IgD-negative memory B cell (primary cell): Measurements from ENCODE around the gene EFEMP2. TPM values are rescaled to one million over a fixed set of nuclear protein-coding genes. Genes with fewer than 3 reads are reported as not detected.
A peak's percentile ranks its signal among the peaks of the same experiment; 100 is the strongest.

Experiments used
- H3K27ac Mint-ChIP-seq, 3 donors: one replicate each; pipeline ENCODE4 v1.8.0; 2020 to 2022; ENCODE audit warnings: mild to moderate bottlenecking in 3 of 3, mixed read lengths in 3 of 3, moderate library complexity in 1 of 3
- H3K27me3 Mint-ChIP-seq: one replicate; pipeline ENCODE4 v1.8.0; 2021; ENCODE audit warnings: mixed read lengths
- H3K36me3 Mint-ChIP-seq: one replicate; pipeline ENCODE4 v1.8.0; 2020; ENCODE audit warnings: mild to moderate bottlenecking, mixed read lengths
- H3K4me1 Mint-ChIP-seq, 3 donors: one replicate each; pipeline ENCODE4 v1.8.0; 2020 to 2022; ENCODE audit warnings: mixed read lengths in 3 of 3, mild to moderate bottlenecking in 1 of 3
- H3K4me3 Mint-ChIP-seq, 4 donors: one replicate each; pipeline ENCODE4 v1.8.0; 2020 to 2022; ENCODE audit warnings: mild to moderate bottlenecking in 4 of 4, mixed read lengths in 4 of 4, moderate library complexity in 3 of 4
- H3K9me3 Mint-ChIP-seq, 3 donors: one replicate each; pipeline ENCODE4 v1.8.0; 2020 to 2021; ENCODE audit warnings: mixed read lengths in 3 of 3, mild to moderate bottlenecking in 1 of 3
- polyA plus RNA-seq: library from polyadenylated mRNA; unstranded; fragments of 300-500 nt; fragmentation: Illumina TruSeq; gene quantifications from one replicate; pipeline ENCODE4 v1.2.3, GENCODE V29; 2021

EFEMP2 gene
- polyA plus RNA-seq, 1 donor from 2014 or later = 0.29 TPM

DNA sequence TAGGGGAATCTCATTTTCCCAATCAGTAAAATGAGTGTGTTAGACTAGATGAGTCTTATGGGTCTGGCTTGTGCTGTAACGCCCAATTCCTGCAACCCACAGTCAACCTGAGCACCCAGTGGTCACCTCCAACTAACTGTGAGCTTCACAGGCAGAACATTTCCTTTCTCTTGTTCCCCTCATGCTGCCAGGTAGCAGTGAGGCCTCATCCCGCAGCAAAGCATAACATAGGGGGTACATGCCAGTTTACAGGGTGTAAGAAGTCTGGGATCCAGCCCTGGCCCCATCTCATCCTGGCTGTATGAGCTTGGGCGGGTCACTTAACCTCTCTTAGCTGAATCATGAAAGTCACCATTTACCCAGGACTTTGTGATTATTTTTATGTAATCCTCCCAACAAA lies 3.7 kb downstream of the EFEMP2 start:
- Mint-ChIP-seq H3K27ac (peak overlapping the region in 1 of 3 donors; percentile 45), H3K36me3 (peaks cover 2% of the 10 kb centered on the region), H3K4me3 (peak overlapping the region in 2 of 4 donors; percentile 33 to 60), H3K27me3 (peaks cover 5% of the 10 kb centered on the region), H3K9me3 (no peaks in the 10 kb centered on the region), H3K4me1 (peaks cover 5 to 13% (median 12%) of the 10 kb centered on the region in 3 donors)

DNA sequence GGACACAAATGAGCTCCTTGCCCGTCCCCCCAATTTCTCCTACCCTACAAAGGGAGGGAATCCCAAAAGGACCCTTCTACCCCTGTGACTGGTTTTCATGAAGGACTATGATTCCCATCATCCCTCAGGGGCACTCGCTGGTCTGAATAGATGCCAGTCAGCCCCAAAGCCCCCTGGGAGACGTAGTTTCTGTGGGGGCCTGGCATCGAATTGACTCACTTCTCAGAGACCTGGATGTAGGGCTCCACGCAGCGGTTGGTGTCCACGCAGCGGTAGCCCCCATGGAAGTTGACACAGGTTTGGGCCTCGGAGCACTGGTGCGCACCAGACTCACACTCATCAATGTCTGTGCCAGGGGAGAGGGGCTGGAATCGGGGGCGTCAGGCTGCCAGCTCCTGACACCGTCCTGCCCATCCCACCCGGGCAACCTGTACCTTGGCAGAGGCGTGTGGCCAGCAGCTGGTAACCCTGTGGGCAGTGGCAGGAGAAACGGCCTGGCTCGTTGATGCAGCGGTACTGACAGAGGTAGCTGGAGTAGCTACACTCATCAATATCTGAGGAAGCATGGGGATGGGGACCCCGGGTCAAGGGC lies 4.4 kb downstream of the EFEMP2 start:
- H3K4me1 Mint-ChIP-seq = peaks cover 3 to 12% (median 8%) of the 10 kb centered on the region in 3 donors
- H3K9me3 Mint-ChIP-seq = no peaks in the 10 kb centered on the region
- peaks cover 3% of the 10 kb centered on the region for H3K27me3 Mint-ChIP-seq
- H3K36me3 Mint-ChIP-seq = peaks cover 2% of the 10 kb centered on the region
- H3K4me3 Mint-ChIP-seq = peak overlapping the region in 1 of 4 donors; percentile 79
- peak overlapping the region in 1 of 3 donors; percentile 45 for H3K27ac Mint-ChIP-seq

DNA sequence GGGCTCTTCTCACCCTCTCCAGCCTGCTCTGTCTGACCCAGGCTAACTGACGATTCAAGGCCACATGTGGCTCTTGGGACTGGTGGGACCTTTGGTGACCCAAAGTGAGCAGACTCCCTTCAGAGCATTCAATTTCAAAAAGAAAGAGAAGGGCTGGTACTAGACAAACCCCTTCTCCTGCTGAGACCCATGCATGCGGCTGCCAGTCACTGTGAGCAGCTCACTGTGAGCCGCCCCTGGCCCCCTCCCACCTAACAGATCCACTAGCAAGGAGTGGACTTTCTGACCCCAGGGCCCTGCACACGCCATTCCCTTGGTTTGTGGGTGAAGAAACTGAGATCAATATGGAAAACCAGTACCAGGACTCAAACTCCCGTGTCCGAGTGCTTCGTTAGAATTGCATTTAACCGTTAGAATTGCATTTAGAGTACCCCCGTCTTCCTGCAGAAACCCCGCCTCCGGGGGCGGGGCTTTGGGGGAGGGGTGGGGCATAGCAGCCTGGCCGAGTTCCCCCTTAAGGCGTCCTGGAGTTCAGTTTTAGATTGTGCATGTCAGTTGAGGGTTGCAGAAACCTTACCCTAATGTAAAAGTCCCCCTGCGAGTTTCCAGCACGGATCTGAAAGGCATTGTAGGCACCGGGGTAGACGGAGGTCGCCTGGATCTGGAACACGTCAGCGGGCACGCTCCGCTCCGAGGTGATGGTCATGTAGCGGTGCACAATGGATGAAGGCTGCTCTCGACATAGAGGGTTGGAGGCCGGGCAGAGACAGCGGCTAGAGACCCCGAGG lies 5.1 kb downstream of the EFEMP2 start:
- H3K27ac Mint-ChIP-seq = peak overlapping the region in 1 of 3 donors; percentile 45
- H3K36me3 Mint-ChIP-seq = peaks cover 2% of the 10 kb centered on the region
- H3K27me3 Mint-ChIP-seq = no peaks in the 10 kb centered on the region

DNA sequence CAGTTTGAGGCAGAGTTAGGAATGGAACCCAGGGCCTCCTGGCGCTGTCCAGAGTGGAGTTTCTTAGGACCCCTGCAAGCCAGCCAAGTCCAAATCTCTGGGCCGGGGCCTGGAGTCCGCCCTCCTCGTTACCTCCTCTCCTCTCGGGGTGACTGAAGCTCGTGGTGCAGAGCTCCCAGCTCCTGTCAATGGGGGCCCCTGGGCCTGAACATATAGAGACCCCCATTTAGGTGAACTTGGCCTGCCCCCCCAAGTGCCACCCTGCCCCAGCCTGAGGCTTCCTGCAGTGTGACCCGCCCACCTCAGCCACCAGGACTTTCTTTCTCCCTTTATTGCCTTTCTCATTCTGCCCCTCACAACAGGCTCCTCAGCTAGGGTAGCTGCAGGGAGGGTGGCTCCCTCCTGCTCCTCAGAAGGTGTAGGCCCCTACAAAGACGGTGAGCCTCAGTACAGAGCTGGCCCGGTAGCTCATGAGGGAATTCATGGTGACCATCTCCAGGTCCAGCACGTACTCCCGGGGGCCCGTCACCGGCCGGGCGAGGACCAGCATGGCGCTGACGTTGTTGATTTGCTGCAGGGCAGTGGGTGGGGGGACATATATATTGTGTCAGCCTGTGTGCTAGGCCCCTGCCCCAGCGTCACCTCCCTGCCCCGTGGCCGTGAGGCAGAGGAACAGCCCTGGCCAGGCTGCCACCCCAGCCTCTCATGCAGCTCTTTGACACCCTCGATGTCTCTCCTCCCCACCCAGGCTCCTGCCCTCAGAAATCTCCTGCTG lies 5.9 kb downstream of the EFEMP2 start:
- no peaks in the 10 kb centered on the region for H3K9me3 Mint-ChIP-seq
- H3K36me3 Mint-ChIP-seq = peaks cover 2% of the 10 kb centered on the region
- peaks cover 0 to 12% (median 5%) of the 10 kb centered on the region in 3 donors for H3K4me1 Mint-ChIP-seq
- peak overlapping the region in 1 of 4 donors; percentile 79 for H3K4me3 Mint-ChIP-seq
- no peaks in the 10 kb centered on the region for H3K27me3 Mint-ChIP-seq
- H3K27ac Mint-ChIP-seq = no peak overlapping the region

More for the DNA sequence above, 5.1 kb downstream of the EFEMP2 start:
- peak overlapping the region in 2 of 4 donors; percentile 27 to 79 for H3K4me3 Mint-ChIP-seq
- peaks cover 0 to 11% (median 5%) of the 10 kb centered on the region in 3 donors for H3K4me1 Mint-ChIP-seq
- H3K9me3 Mint-ChIP-seq = no peaks in the 10 kb centered on the region

DNA sequence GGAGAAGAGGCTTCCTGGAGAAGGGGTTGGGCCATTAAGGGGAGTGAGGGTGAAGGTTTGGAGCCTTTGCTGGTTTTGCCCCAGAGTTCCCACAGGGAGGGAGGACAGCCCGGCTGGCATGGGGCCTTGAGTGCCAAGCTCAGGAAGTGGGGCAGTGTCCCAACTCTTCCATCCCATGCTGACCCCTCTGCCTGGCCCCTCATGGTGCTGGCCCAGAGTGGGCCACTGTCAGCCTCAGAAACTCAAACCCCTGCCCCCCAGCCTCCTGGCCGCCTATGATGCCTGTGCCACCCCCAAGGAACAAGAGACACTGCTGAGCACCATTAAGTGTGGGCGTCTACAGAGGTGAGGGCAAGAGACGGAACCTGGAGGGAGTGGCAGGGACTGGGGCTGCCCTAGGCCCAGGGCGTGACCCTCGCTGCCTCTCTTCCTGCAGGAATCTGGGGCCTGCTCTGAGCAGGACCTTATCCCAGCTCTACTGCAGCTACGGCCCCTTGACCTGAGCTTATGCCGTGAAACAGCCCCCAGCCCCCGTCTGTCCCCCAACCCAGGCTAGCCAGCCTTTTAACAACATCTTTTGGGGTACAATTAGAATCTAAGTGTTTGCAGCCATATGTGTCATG lies 6.9 kb downstream of the EFEMP2 start:
- peaks cover 0 to 14% (median 6%) of the 10 kb centered on the region in 3 donors for H3K4me1 Mint-ChIP-seq
- no peak overlapping the region for H3K4me3 Mint-ChIP-seq
- H3K9me3 Mint-ChIP-seq = no peaks in the 10 kb centered on the region
- no peaks in the 10 kb centered on the region for H3K27me3 Mint-ChIP-seq
- H3K27ac Mint-ChIP-seq = peak overlapping the region in 1 of 3 donors; percentile 85
- H3K36me3 Mint-ChIP-seq = peaks cover 2% of the 10 kb centered on the region

- peaks cover 2% of the 10 kb centered on the region for H3K36me3 Mint-ChIP-seq
- no peaks in the 10 kb centered on the region for H3K27me3 Mint-ChIP-seq
- no peak overlapping the region for H3K4me3 Mint-ChIP-seq
- H3K9me3 Mint-ChIP-seq = no peaks in the 10 kb centered on the region
- peak overlapping the region in 2 of 3 donors; percentile 39 to 85 for H3K27ac Mint-ChIP-seq
- H3K4me1 Mint-ChIP-seq = peaks cover 4 to 13% (median 7%) of the 10 kb centered on the region in 3 donors
Observed at GRCh38 chr11:65864706-65865471, 7.7 kb downstream of the EFEMP2 start.

GRCh38 chr11:65863889-65864705 lies 8.5 kb downstream of the EFEMP2 start:
- Mint-ChIP-seq H3K27me3 (no peaks in the 10 kb centered on the region), H3K4me1 (peaks cover 5 to 14% (median 8%) of the 10 kb centered on the region in 3 donors), H3K4me3 (peak overlapping the region in 1 of 4 donors; percentile 17), H3K36me3 (peaks cover 2% of the 10 kb centered on the region), H3K9me3 (no peaks in the 10 kb centered on the region), H3K27ac (peak overlapping the region in 1 of 3 donors; percentile 39)

DNA sequence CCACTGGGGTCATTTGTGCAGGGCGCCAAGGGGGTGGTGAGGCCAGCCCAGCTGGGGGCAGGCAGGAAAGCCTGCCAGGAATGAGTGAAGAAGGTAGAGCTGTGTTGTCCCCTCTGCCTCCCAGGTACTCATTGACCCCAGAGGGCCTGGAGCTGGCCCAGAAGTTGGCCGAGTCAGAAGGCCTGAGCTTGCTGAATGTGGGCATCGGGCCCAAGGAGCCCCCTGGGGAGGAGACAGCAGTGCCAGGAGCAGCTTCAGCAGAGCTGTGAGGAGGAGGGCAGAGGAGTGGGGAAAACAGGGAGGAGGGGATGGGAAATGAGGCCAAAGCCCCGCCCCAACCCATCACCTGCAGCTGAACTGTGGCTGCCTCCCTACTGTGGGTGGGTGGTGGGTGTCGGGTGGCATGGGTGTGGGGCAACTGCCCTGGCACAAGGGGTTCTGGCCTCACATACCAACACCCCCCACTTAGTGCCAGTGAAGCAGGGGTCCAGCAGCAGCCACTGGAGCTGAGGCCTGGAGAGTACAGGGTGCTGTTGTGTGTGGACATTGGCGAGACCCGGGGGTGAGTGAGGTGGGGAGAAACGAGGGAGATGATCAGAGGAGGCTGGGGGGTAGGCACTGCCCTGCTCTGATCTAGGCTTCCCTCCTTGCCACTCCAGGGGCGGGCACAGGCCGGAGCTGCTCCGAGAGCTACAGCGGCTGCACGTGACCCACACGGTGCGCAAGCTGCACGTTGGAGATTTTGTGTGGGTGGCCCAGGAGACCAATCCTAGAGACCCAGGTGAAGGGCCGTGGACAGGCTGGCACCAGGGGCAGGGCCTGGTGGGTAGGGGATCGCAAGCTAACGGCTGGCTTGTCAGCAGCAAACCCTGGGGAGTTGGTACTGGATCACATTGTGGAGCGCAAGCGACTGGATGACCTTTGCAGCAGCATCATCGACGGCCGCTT lies 9.4 kb downstream of the EFEMP2 start:
- Mint-ChIP-seq H3K4me3 (peak overlapping the region in 2 of 4 donors; percentile 34 to 82), H3K27ac (peak overlapping the region in 1 of 3 donors; percentile 64)

DNA sequence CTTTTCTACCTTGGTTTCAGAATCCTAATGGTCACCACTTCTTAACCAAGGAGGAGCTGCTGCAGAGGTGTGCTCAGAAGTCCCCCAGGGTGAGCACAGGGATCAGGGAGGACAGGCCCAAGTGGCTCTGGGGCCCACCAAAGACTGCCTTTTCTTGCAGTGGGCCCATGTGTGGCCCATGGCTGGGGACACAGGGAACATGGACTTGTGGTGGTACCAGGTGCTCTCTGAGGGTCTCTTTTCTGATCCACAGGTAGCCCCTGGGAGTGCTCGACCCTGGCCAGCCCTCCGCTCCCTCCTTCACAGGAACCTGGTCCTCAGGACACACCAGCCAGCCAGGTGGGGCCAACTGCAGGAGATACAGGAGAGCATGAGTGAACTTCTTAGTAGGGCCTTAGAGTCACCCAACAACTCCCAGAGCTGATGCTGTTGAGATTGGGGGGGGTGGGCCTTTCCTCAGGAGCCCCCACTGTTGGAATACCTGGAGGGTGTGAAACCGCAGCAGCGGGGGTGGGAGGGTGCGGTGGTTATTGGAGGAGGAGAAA lies 10.3 kb downstream of the EFEMP2 start:
- H3K27ac Mint-ChIP-seq = no peak overlapping the region
- H3K9me3 Mint-ChIP-seq = no peaks in the 10 kb centered on the region
- no peaks in the 10 kb centered on the region for H3K27me3 Mint-ChIP-seq
- peaks cover 11 to 19% (median 13%) of the 10 kb centered on the region in 3 donors for H3K4me1 Mint-ChIP-seq
- peak overlapping the region in 3 of 4 donors; percentile 34 to 82 (median 65) for H3K4me3 Mint-ChIP-seq
- H3K36me3 Mint-ChIP-seq = peaks cover 2% of the 10 kb centered on the region

More for the DNA sequence above, 9.4 kb downstream of the EFEMP2 start:
- Mint-ChIP-seq H3K36me3 (peaks cover 2% of the 10 kb centered on the region), H3K9me3 (no peaks in the 10 kb centered on the region), H3K4me1 (peaks cover 10 to 18% (median 11%) of the 10 kb centered on the region in 3 donors), H3K27me3 (no peaks in the 10 kb centered on the region)

DNA sequence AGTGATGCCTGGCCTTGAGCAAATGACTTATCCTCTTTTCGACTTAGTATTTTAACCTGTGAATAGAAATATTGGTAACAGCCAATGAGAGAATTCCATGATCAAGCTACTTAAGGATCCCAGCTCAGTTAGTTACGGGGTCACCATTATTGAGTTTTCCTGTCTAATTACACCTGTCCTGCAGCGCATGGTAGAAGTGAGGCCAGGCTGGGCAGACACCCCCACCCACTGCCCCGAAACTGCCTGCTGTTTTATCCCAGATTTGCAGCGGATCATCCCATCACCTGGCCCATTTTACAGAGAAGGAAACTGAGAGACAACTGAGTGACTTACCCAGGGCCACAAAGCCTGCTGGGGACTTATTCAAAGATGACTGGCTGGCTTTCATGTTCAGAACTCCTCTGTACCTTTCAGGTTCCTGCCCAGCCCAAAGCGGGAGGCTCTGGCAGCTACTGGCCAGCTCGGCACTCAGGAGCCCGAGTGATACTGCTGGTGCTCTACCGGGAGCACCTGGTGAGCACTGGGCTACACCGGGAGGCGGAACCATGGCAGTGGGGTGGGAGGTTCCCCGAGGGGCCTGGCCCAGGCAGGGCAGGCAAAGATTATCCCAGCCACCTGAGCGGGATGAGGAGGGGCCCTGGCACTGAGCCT lies 10.9 kb downstream of the EFEMP2 start:
- H3K36me3 Mint-ChIP-seq = no peaks in the 10 kb centered on the region
- H3K4me1 Mint-ChIP-seq = peaks cover 13 to 21% (median 17%) of the 10 kb centered on the region in 3 donors
- H3K27ac Mint-ChIP-seq = no peak overlapping the region
- H3K4me3 Mint-ChIP-seq = peak overlapping the region; percentile 51 to 98 (median 97)
- no peaks in the 10 kb centered on the region for H3K27me3 Mint-ChIP-seq
- H3K9me3 Mint-ChIP-seq = no peaks in the 10 kb centered on the region

GRCh38 chr11:65861165-65861505 lies 11.5 kb downstream of the EFEMP2 start:
- no peaks in the 10 kb centered on the region for H3K36me3 Mint-ChIP-seq
- H3K27ac Mint-ChIP-seq = peak overlapping the region in 1 of 3 donors; percentile 34
- no peaks in the 10 kb centered on the region for H3K27me3 Mint-ChIP-seq
- H3K9me3 Mint-ChIP-seq = no peaks in the 10 kb centered on the region
- H3K4me1 Mint-ChIP-seq = peaks cover 18 to 26% (median 22%) of the 10 kb centered on the region in 3 donors
- peak overlapping the region; percentile 96 to 98 (median 97) for H3K4me3 Mint-ChIP-seq
